WTC11 (cell line): ENCODE measurements around the gene ECI1. TPM values are rescaled to one million over a fixed set of nuclear protein-coding genes. Genes with fewer than 3 reads are reported as not detected.

ENCODE experiments used
- ATAC-seq: fragments of 200-7000 bp; cut with Tn5 transposase; 2 replicates; pipeline ENCODE4 v1.10.0; 2021; ENCODE audit warnings: mild to moderate bottlenecking, moderate library complexity
- CTCF ChIA-PET: fragments of 300-600 bp; sonication (Branson Sonifier 250); formaldehyde crosslinking; loops from one replicate; lab custom pipeline; 2021; ENCODE audit warnings: antibody characterized with exemption; lab: Charles Lee
- POLR2A ChIA-PET: fragments of 350-600 bp; sonication (Branson Sonifier 250); formaldehyde crosslinking; loops from one replicate; lab custom pipeline; 2021; ENCODE audit warnings: antibody characterized with exemption; lab: Charles Lee
- DNase-seq: peaks from one replicate; pipeline ENCODE4 v3.0.0; 2021; ENCODE audit warnings: low spot score
- H3K27ac Mint-ChIP-seq: 2 replicates; pipeline ENCODE4 v1.8.0; 2021; ENCODE audit warnings: mixed read lengths
- H3K27me3 Mint-ChIP-seq: 2 replicates; pipeline ENCODE4 v1.8.0; 2021; ENCODE audit warnings: low read depth, mild to moderate bottlenecking, moderate library complexity, mixed read lengths
- H3K36me3 Mint-ChIP-seq: 2 replicates; pipeline ENCODE4 v1.8.0; 2021; ENCODE audit warnings: mixed read lengths
- H3K4me1 Mint-ChIP-seq: 2 replicates; pipeline ENCODE4 v1.8.0; 2022; ENCODE audit warnings: mixed read lengths
- H3K4me3 Mint-ChIP-seq: 2 replicates; pipeline ENCODE4 v1.8.0; 2021; ENCODE audit warnings: mild to moderate bottlenecking, moderate library complexity, mixed read lengths
- H3K9me3 Mint-ChIP-seq: 2 replicates; pipeline ENCODE4 v1.8.0; 2021; ENCODE audit warnings: mixed read lengths
- CDX4 ChIP-seq: fragments of 250-450 bp; sonication (Bioruptor Pico); IDR thresholded peaks from 2 replicates; pipeline ENCODE4 v1.9.0; 2021; ENCODE audit warnings: moderate library complexity, mild to moderate bottlenecking, inconsistent platforms, borderline replicate concordance
- CTCF ChIP-seq: fragments of 200-600 bp; IDR thresholded peaks from 2 replicates; pipeline ENCODE4 v1.8.0; 2022; ENCODE audit warnings: antibody characterized with exemption
- E2F1 ChIP-seq: sonication (generic); formaldehyde crosslinking; IDR thresholded peaks from 2 replicates; pipeline ENCODE4 v1.8.0; 2022; ENCODE audit warnings: mild to moderate bottlenecking, missing genetic modification reagents
- ESRRA ChIP-seq: sonication (generic); formaldehyde crosslinking; IDR thresholded peaks from 2 replicates; pipeline ENCODE4 v1.8.1; 2022; ENCODE audit warnings: mild to moderate bottlenecking, missing genetic modification reagents, borderline replicate concordance
- FOXP4 ChIP-seq: sonication (generic); formaldehyde crosslinking; IDR thresholded peaks from 2 replicates; pipeline ENCODE4 v1.8.0; 2022; ENCODE audit warnings: mild to moderate bottlenecking, missing genetic modification reagents
- GTF2I ChIP-seq: fragments of 250-450 bp; sonication (Bioruptor Pico); conservative IDR thresholded peaks from 2 replicates; pipeline ENCODE4 v1.4.0; 2021; ENCODE audit warnings: mild to moderate bottlenecking
- HMGXB4 ChIP-seq: sonication (generic); formaldehyde crosslinking; IDR thresholded peaks from 2 replicates; pipeline ENCODE4 v1.8.1; 2023; ENCODE audit warnings: mild to moderate bottlenecking, moderate library complexity, missing genetic modification reagents
- SP1 ChIP-seq: sonication (generic); formaldehyde crosslinking; conservative IDR thresholded peaks from 2 replicates; pipeline ENCODE4 v1.8.1; 2022; ENCODE audit warnings: missing genetic modification reagents
- ZNF121 ChIP-seq: sonication (generic); formaldehyde crosslinking; IDR thresholded peaks from 2 replicates; pipeline ENCODE4 v1.8.0; 2023; ENCODE audit warnings: missing genetic modification reagents
- ZNF416 ChIP-seq: fragments of 250-450 bp; sonication (Bioruptor Pico); IDR thresholded peaks from 2 replicates; pipeline ENCODE4 v1.9.0; 2021; ENCODE audit warnings: mild to moderate bottlenecking, inconsistent platforms
- ZSCAN18 ChIP-seq: fragments of 250-450 bp; sonication (Bioruptor Pico); IDR thresholded peaks from 2 replicates; pipeline ENCODE4 v2.1.2; 2022; ENCODE audit warnings: mild to moderate bottlenecking, moderate library complexity
- total RNA-seq: library from RNA; stranded (reverse); gene quantifications from 3 replicates; pipeline ENCODE4 v1.2.3, GENCODE V29; 2021

Gene ECI1
- total RNA-seq, 1 experiment from 2014 or later = 100 TPM

- Mint-ChIP-seq H3K9me3 (no peaks in the 10 kb centered on the region), H3K27me3 (peaks cover 34% of the 10 kb centered on the region), H3K27ac (no peak overlapping the region)
These were observed 55.8 kb downstream of the ECI1 start for GRCh38 chr16:2195322-2196161.

GRCh38 chr16:2194852-2195321 lies 56.5 kb downstream of the ECI1 start:
- no peaks in the 10 kb centered on the region for H3K36me3 Mint-ChIP-seq
- peaks cover 27% of the 10 kb centered on the region for H3K27me3 Mint-ChIP-seq
- no peak overlapping the region for H3K27ac Mint-ChIP-seq
- ChIA-PET POLR2A (interaction anchor here (0.7 to 1.9 kb wide), 4 partner anchors 16 to 94 kb away, joined by 3 to 12 read pairs (median 4); partner anchors contain the start of genes BRICD5, ECI1 and PGP), CTCF (interaction anchor here (0.5 to 3.5 kb wide), 52 partner anchors 9 to 356 kb away, joined by 3 to 62 read pairs (median 4); partner anchors contain the start of genes AMDHD2, BRICD5, CCNF and CEMP1)
- no peaks in the 10 kb centered on the region for H3K9me3 Mint-ChIP-seq
- TF ChIP-seq SP1 (CRISPR knock-in tag) (0 out of 2 replicates have a peak, but pooled peaks have one; percentile 24), CTCF (0 out of 2 replicates have a peak, but pooled peaks have one; percentile 33), ZNF121 (peak; percentile 47; the same call in 1 of the 2 replicates), CDX4 (CRISPR knock-in tag) (no peak), FOXP4 (0 out of 2 replicates have a peak, but pooled peaks have one; percentile 16), ESRRA (CRISPR knock-in tag) (peak; percentile 31; the same call in 1 of the 2 replicates), HMGXB4 (CRISPR knock-in tag) (0 out of 2 replicates have a peak, but pooled peaks have one; percentile 48), E2F1 (CRISPR knock-in tag) (no peak), GTF2I (CRISPR knock-in tag) (peak; percentile 93)
- peak overlapping the region; percentile 66 for H3K4me3 Mint-ChIP-seq
- DNase-seq (peak; percentile 73), ATAC-seq (peak; percentile 73)
- peaks cover 4% of the 10 kb centered on the region; the same call in 1 of the 2 replicates for H3K4me1 Mint-ChIP-seq

More at GRCh38 chr16:2195322-2196161, 55.8 kb downstream of the ECI1 start:
- Mint-ChIP-seq H3K4me3 (peak overlapping the region; percentile 66), H3K4me1 (peaks cover 4% of the 10 kb centered on the region; the same call in 1 of the 2 replicates), H3K36me3 (no peaks in the 10 kb centered on the region)
- POLR2A ChIA-PET = interaction anchor here (0.6 to 1.9 kb wide), 4 partner anchors 15 to 56 kb away, joined by 3 to 12 read pairs (median 4); partner anchors contain the start of genes BRICD5, ECI1 and PGP
- CTCF ChIA-PET = interaction anchor here (0.5 to 3.5 kb wide), 51 partner anchors 8 to 356 kb away, joined by 3 to 62 read pairs (median 4); partner anchors contain the start of genes AMDHD2, BRICD5, CCNF and CEMP1
- no peak for DNase-seq
- no peak for TF ChIP-seq ZSCAN18 (CRISPR knock-in tag)
- 0 out of 2 replicates have a peak, but pooled peaks have one; percentile 20 for TF ChIP-seq ZNF416 (CRISPR knock-in tag)
- ATAC-seq = peak; percentile 21
